IMR-90 (cell line): Measurements from ENCODE around the gene PGF. TPM values are rescaled to one million over a fixed set of nuclear protein-coding genes. Genes with fewer than 3 reads are reported as not detected.

Experiments used
- ATAC-seq: fragments of 200-7000 bp; cut with Tn5 transposase; 2 replicates; pipeline ENCODE4 v1.9.1; 2020; ENCODE audit warnings: low read depth, mild to moderate bottlenecking, moderate library complexity
- BruUV-seq: library from RNA; stranded (reverse); fragments of 400-500 nt; replicated peaks from 2 replicates; lab custom pipeline; 2021; lab: Mats Ljungman, UMichigan
- CTCF ChIA-PET: fragments of 300-600 bp; formaldehyde crosslinking; extraction: SDS; loops from one replicate; lab custom pipeline; 2021; ENCODE audit warnings: antibody characterized with exemption; lab: Yijun Ruan, JAX
- POLR2A ChIA-PET: fragments of 300-600 bp; sonication (Branson Sonifier 250); formaldehyde crosslinking; loops from one replicate; lab custom pipeline; 2022; ENCODE audit warnings: antibody characterized with exemption; ENCODE audit not compliant: unreplicated experiment; lab: Charles Lee
- DNase-seq: peaks from one replicate; pipeline ENCODE4 v3.0.0; 2013
- H2AFZ ChIP-seq: replicated peaks from 2 replicates; pipeline ENCODE3; 2013; ENCODE audit warnings: low read length, mild to moderate bottlenecking; ENCODE audit not compliant: poor library complexity
- H2AK5ac ChIP-seq: 2 replicates; pipeline ENCODE4 v1.6.1; 2013; ENCODE audit warnings: low read depth, low read length, inconsistent platforms
- H2AK9ac ChIP-seq: replicated peaks from 2 replicates; pipeline ENCODE3; 2013; ENCODE audit warnings: mild to moderate bottlenecking, low read depth, low read length, moderate library complexity; ENCODE audit not compliant: poor library complexity
- H2BK120ac ChIP-seq: 2 replicates; pipeline ENCODE4 v1.6.1; 2013; ENCODE audit warnings: low read depth, low read length, inconsistent platforms
- H2BK15ac ChIP-seq: 3 replicates; pipeline ENCODE4 v1.6.1; 2013; ENCODE audit warnings: low read depth, low read length, inconsistent platforms
- H2BK20ac ChIP-seq: 2 replicates; pipeline ENCODE4 v1.6.1; 2013; ENCODE audit warnings: low read depth, mild to moderate bottlenecking, inconsistent platforms, low read length, moderate library complexity
- H2BK5ac ChIP-seq: 2 replicates; pipeline ENCODE4 v1.6.1; 2013; ENCODE audit warnings: mild to moderate bottlenecking, low read depth, low read length, inconsistent platforms; ENCODE audit not compliant: poor library complexity, severe bottlenecking
- H3K14ac ChIP-seq: replicated peaks from 2 replicates; pipeline ENCODE4 v1.6.1; 2013; ENCODE audit warnings: low read depth, low read length, inconsistent platforms
- H3K18ac ChIP-seq: 2 replicates; pipeline ENCODE4 v1.6.1; 2013; ENCODE audit warnings: low read depth, low read length, control low read depth
- H3K23ac ChIP-seq: 2 replicates; pipeline ENCODE4 v1.6.1; 2013; ENCODE audit warnings: low read depth, low read length, inconsistent platforms
- H3K27ac ChIP-seq: 2 replicates; pipeline ENCODE4 v1.5.1; 2013; ENCODE audit warnings: mild to moderate bottlenecking, control low read depth, low read length; ENCODE audit not compliant: insufficient read depth
- H3K27me3 ChIP-seq: 2 replicates; pipeline ENCODE4 v1.6.1; 2013; ENCODE audit warnings: low read length; ENCODE audit not compliant: control insufficient read depth, insufficient read depth
- H3K36me3 ChIP-seq: 2 replicates; pipeline ENCODE4 v1.6.1; 2013; ENCODE audit warnings: low read length, mixed read lengths; ENCODE audit not compliant: control insufficient read depth, insufficient read depth
- H3K4ac ChIP-seq: 2 replicates; pipeline ENCODE4 v1.6.1; 2013; ENCODE audit warnings: low read depth, low read length, inconsistent platforms
- H3K4me1 ChIP-seq: 2 replicates; pipeline ENCODE4 v1.6.1; 2013; ENCODE audit warnings: low read length, mixed read lengths; ENCODE audit not compliant: control insufficient read depth, insufficient read depth
- H3K4me2 ChIP-seq: 2 replicates; pipeline ENCODE4 v1.6.1; 2013; ENCODE audit warnings: low read depth, mild to moderate bottlenecking, control low read depth, low read length, moderate library complexity
- H3K4me3 ChIP-seq: 2 replicates; pipeline ENCODE4 v1.5.1; 2013; ENCODE audit warnings: low read depth, mild to moderate bottlenecking, control low read depth, low read length, moderate library complexity; ENCODE audit not compliant: insufficient read depth
- H3K56ac ChIP-seq: 2 replicates; pipeline ENCODE4 v1.6.1; 2013; ENCODE audit warnings: low read length, inconsistent platforms; ENCODE audit not compliant: insufficient read depth; ENCODE audit errors: extremely low read depth
- H3K79me1 ChIP-seq, 2 experiments: 2 replicates each; pipeline ENCODE4 v1.6.1; 2013; ENCODE audit warnings: low read length in 2 of 2, inconsistent platforms in 1 of 2, low read depth in 1 of 2
- H3K9ac ChIP-seq: 2 replicates; pipeline ENCODE4 v1.6.1; 2013; ENCODE audit warnings: low read depth, low read length, control low read depth
- H3K9me1 ChIP-seq: 2 replicates; pipeline ENCODE4 v1.6.1; 2013; ENCODE audit warnings: low read length, inconsistent platforms; ENCODE audit not compliant: insufficient read depth
- H3K9me3 ChIP-seq: 2 replicates; pipeline ENCODE4 v1.6.1; 2013; ENCODE audit warnings: low read length; ENCODE audit not compliant: control insufficient read depth, insufficient read depth
- H4K20me1 ChIP-seq: 2 replicates; pipeline ENCODE4 v1.6.1; 2013; ENCODE audit warnings: low read length, inconsistent platforms; ENCODE audit not compliant: insufficient read depth
- H4K5ac ChIP-seq: 2 replicates; pipeline ENCODE4 v1.6.1; 2013; ENCODE audit warnings: mild to moderate bottlenecking, low read depth, low read length, control low read depth
- H4K8ac ChIP-seq, 2 experiments: 2 replicates each; pipeline ENCODE4 v1.6.1; 2013; ENCODE audit warnings: low read depth in 2 of 2, low read length in 2 of 2, control low read depth in 1 of 2, inconsistent platforms in 1 of 2
- H4K91ac ChIP-seq: 2 replicates; pipeline ENCODE4 v1.6.1; 2013; ENCODE audit warnings: low read depth, low read length, inconsistent platforms; ENCODE audit not compliant: insufficient read depth
- CEBPB ChIP-seq: IDR thresholded peaks from 2 replicates; pipeline ENCODE4 v1.6.1; 2012; ENCODE audit warnings: low read depth, low read length, improper control_type of control experiment
- MXI1 ChIP-seq: IDR thresholded peaks from 2 replicates; pipeline ENCODE4 v1.6.1; 2012; ENCODE audit warnings: low read depth, mild to moderate bottlenecking, low read length, moderate library complexity, borderline replicate concordance
- WGBS, 2 experiments: methylation state at CpG; one replicate each; pipeline versions ENCODE4 v1.1.5 to v1.1.7; 2013; ENCODE audit warnings: missing lambda C conversion rate in 2 of 2; ENCODE audit not compliant: insufficient read length in 1 of 2; ENCODE audit errors: extremely low coverage in 2 of 2; 5-methylcytosine and 5-hydroxymethylcytosine counted together
- dilution Hi-C: fragments of 300-500 bp; cut with HindIII; formaldehyde crosslinking; loops from one replicate; pipeline ENCODE4 v1.14.3; 2018; ENCODE audit warnings: low sequenced_read_pairs; ENCODE audit not compliant: unreplicated experiment
- in situ Hi-C: fragments of 300-500 bp; cut with MboI; formaldehyde crosslinking; loops from 3 replicates; pipeline ENCODE4 v1.14.3; 2019; ENCODE audit warnings: low sequenced_read_pairs, inconsistent platforms, mixed read lengths
- intact Hi-C: fragments of 100-400 bp; cut with micrococcal nuclease; formaldehyde crosslinking; loops from 2 replicates; pipeline ENCODE4 v1.10.0; 2022
- polyA plus RNA-seq, 3 experiments: library from polyadenylated mRNA; depleted of rRNA; stranded (reverse); fragments of >200 nt; gene quantifications; 2 replicates each; pipeline ENCODE4 v1.2.3, GENCODE V29; 2012; ENCODE audit warnings: low replicate concordance in 1 of 3
- total RNA-seq: library from RNA; depleted of rRNA; stranded (reverse); fragments of >200 nt; gene quantifications from 2 replicates; pipeline ENCODE4 v1.2.3, GENCODE V29; 2012

The PGF gene
- total and polyA plus RNA-seq, 2 of the 4 experiments (the other 2 are of a cell fraction): 0.36 to 0.39 TPM

DNA sequence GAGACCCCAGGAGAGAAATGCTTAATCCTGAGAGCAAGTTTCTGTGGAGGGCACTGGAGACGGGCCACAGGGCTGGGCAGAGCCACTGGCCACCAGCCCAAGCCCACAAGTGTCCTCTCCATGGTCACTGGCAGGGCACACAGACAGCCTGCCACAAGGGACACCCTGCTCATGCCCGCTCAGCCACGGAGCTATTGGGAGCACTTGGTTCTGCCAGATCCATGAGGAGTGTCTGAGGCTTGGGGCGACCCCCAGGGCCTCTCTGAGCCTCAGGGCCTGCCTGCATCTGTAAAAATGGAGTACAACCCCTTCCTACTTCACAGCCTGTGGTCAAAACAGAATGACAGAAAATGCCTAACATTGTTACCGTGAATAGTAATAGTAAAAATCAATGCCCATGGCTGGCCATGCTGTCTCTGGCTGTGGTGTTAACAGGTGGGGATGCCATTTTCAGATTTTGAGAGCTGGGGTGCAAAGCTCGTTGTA is 3.2 kb downstream of the PGF start:
- in situ Hi-C loops: no loop called here
- Histone ChIP-seq H3K18ac (no peak overlapping the region), H2BK5ac (no peak overlapping the region), H3K23ac (no peak overlapping the region), H3K27me3 (peaks cover 14% of the 10 kb centered on the region), H2AK9ac (no peak overlapping the region), H3K27ac (no peak overlapping the region), H2AFZ (peak overlapping the region; percentile 33), H3K14ac (no peak overlapping the region), H4K5ac (no peak overlapping the region), H2AK5ac (no peak overlapping the region), H3K36me3 (no peaks in the 10 kb centered on the region), H3K4me1 (peaks cover 13% of the 10 kb centered on the region; the same call in 1 of the 2 replicates), H2BK120ac (no peak overlapping the region), H2BK20ac (no peak overlapping the region), H3K79me1 (no peaks in the 10 kb centered on the region), H3K4ac (no peak overlapping the region), H3K9me1 (0 out of 2 replicates have a peak, but pooled peaks cover 6% of the 10 kb centered on the region), H3K9me3 (no peaks in the 10 kb centered on the region), H4K91ac (no peak overlapping the region), H3K4me2 (no peak overlapping the region), H3K9ac (no peak overlapping the region), H4K8ac (no peak overlapping the region), H2BK15ac (no peak overlapping the region), H3K4me3 (no peak overlapping the region), H3K56ac (no peak overlapping the region), H4K20me1 (no peaks in the 10 kb centered on the region)
- intact Hi-C loops: no loop called here
- BruUV-seq: no TSS peak
- TF ChIP-seq CEBPB (no peak), MXI1 (no peak)
- CTCF ChIA-PET: no interaction called here
- ATAC-seq (no peak), DNase-seq (no peak)
- 86% methylated on average over 4 of the region's 6 CpGs; no CpG with 5 or more reads in 1 of the 2 experiments for WGBS, 2 experiments
- dilution Hi-C loops: no loop called here
- POLR2A ChIA-PET: no interaction called here
